Chondrocyte (in vitro differentiated cells): ENCODE measurements around the gene LEPR. TPM values are rescaled to one million over a fixed set of nuclear protein-coding genes. Genes with fewer than 3 reads are reported as not detected.
"Not testable (repeated sequence)": the region's sequence is repeated elsewhere in the genome, so short reads cannot be mapped to it uniquely, and the experiment has no call there.

Experiments
- DNase-seq: peaks from one replicate; pipeline ENCODE4 v3.0.0; 2021; ENCODE audit warnings: mixed read lengths, low spot score
- H3K27ac Mint-ChIP-seq: one replicate; pipeline ENCODE4 v1.8.0; 2021; ENCODE audit warnings: mild to moderate bottlenecking, moderate library complexity, mixed read lengths; ENCODE audit not compliant: unreplicated experiment
- H3K27me3 Mint-ChIP-seq: 2 replicates; pipeline ENCODE4 v1.8.0; 2021; ENCODE audit warnings: low read depth, mixed read lengths
- H3K36me3 Mint-ChIP-seq: 2 replicates; pipeline ENCODE4 v1.8.0; 2021; ENCODE audit warnings: low read depth, mixed read lengths
- H3K4me1 Mint-ChIP-seq: 2 replicates; pipeline ENCODE4 v1.8.0; 2021; ENCODE audit warnings: low read depth, mild to moderate bottlenecking, mixed read lengths
- H3K4me3 Mint-ChIP-seq: one replicate; pipeline ENCODE4 v1.8.0; 2021; ENCODE audit warnings: mild to moderate bottlenecking, moderate library complexity, mixed read lengths; ENCODE audit not compliant: unreplicated experiment
- H3K9me3 Mint-ChIP-seq: 2 replicates; pipeline ENCODE4 v1.8.0; 2021; ENCODE audit warnings: low read depth, mixed read lengths
- total RNA-seq: library from RNA; stranded (reverse); gene quantifications from 3 replicates; pipeline ENCODE4 v1.2.1, GENCODE V29; 2021
- TF ChIP-seq, protein P1 (sequence below): fragments of 200-600 bp; sonication (generic); IDR thresholded peaks from 2 replicates; pipeline ENCODE4 v1.5.0; 2021; ENCODE audit warnings: antibody characterized with exemption, mild to moderate bottlenecking, moderate library complexity

Gene LEPR
- total RNA-seq, 1 donor from 2014 or later, result 5.8 TPM

DNA sequence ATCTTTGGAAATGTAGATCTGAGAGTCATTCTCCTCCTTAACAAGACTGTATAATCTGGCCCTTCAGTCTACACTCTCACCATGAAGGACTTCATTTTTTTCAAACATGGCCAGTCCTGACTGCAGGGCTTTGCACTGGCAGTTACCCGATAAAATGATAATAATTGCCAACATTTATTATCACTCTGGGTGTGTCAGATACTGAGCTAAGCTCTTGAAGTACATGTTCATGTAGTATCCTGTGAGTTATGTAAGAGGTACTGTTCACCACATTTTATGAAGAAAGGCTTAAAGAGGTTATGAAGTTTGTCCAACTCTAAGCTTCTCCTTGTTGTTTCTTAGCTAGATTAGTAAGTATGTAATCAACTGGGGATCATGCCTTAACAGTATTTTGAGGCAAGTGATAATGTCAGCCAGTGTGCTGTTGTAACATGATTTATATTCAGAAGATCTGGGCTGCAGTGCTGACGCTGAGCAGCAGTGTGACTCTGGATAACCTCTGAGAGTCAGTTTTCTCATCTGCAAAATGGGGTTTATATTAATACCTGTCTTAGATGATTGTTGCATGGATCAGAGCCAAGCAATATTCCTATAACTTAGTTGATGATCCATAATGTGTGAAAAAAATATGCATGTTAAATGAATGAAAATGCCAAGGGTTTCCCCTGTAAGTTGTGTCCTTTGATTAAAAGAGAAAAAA, 42.1 kb upstream of the LEPR start:
- no peaks in the 10 kb centered on the region for H3K27me3 Mint-ChIP-seq
- no peak overlapping the region for H3K27ac Mint-ChIP-seq
- H3K4me3 Mint-ChIP-seq, result no peak overlapping the region
- peaks cover 6% of the 10 kb centered on the region for H3K4me1 Mint-ChIP-seq
- no peaks in the 10 kb centered on the region for H3K9me3 Mint-ChIP-seq
- TF ChIP-seq, protein P1, sequence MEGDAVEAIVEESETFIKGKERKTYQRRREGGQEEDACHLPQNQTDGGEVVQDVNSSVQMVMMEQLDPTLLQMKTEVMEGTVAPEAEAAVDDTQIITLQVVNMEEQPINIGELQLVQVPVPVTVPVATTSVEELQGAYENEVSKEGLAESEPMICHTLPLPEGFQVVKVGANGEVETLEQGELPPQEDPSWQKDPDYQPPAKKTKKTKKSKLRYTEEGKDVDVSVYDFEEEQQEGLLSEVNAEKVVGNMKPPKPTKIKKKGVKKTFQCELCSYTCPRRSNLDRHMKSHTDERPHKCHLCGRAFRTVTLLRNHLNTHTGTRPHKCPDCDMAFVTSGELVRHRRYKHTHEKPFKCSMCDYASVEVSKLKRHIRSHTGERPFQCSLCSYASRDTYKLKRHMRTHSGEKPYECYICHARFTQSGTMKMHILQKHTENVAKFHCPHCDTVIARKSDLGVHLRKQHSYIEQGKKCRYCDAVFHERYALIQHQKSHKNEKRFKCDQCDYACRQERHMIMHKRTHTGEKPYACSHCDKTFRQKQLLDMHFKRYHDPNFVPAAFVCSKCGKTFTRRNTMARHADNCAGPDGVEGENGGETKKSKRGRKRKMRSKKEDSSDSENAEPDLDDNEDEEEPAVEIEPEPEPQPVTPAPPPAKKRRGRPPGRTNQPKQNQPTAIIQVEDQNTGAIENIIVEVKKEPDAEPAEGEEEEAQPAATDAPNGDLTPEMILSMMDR, result no peak
- peaks cover 14% of the 10 kb centered on the region for H3K36me3 Mint-ChIP-seq
- DNase-seq, result no peak

DNA sequence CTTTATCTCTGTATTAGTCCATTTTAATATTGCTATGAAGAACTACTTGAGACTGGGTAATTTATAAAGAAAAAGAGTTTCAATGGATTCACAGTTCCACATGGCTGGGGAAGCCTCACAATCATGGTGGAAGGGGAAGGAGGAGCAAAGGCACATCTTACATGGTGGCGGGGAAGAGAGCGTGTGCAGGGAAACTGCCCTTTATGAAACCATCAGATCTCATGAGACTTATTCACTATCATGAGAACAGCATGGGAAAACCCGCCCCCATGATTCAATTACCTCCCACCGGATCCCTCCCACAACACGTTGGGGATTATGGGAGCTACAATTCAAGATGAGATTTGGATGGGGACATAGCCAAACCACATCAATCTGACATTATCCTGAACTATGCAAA, 36.0 kb upstream of the LEPR start:
- not testable (repeated sequence) for H3K27ac Mint-ChIP-seq, H3K4me3 Mint-ChIP-seq, DNase-seq, H3K27me3 Mint-ChIP-seq, H3K4me1 Mint-ChIP-seq, H3K9me3 Mint-ChIP-seq
- peaks cover 25% of the 10 kb centered on the region for H3K36me3 Mint-ChIP-seq

GRCh38 chr1:65386439-65386838, 34.0 kb upstream of the LEPR start:
- Mint-ChIP-seq H3K27ac (no peak overlapping the region), H3K9me3 (no peaks in the 10 kb centered on the region), H3K36me3 (peaks cover 29% of the 10 kb centered on the region), H3K27me3 (no peaks in the 10 kb centered on the region), H3K4me1 (peaks cover 3% of the 10 kb centered on the region), H3K4me3 (no peak overlapping the region)
- DNase-seq, result no peak
- TF ChIP-seq, protein P1, result no peak

GRCh38 chr1:65387821-65388220, 32.6 kb upstream of the LEPR start:
- H3K27me3 Mint-ChIP-seq, result no peaks in the 10 kb centered on the region
- DNase-seq, result no peak
- no peaks in the 10 kb centered on the region for H3K9me3 Mint-ChIP-seq
- no peak overlapping the region for H3K4me3 Mint-ChIP-seq
- no peak overlapping the region for H3K27ac Mint-ChIP-seq
- peaks cover 7% of the 10 kb centered on the region for H3K4me1 Mint-ChIP-seq
- TF ChIP-seq, protein P1, result no peak
- peaks cover 25% of the 10 kb centered on the region for H3K36me3 Mint-ChIP-seq

GRCh38 chr1:65388908-65389695, 31.4 kb upstream of the LEPR start:
- H3K4me1 Mint-ChIP-seq, result peaks cover 12% of the 10 kb centered on the region
- H3K9me3 Mint-ChIP-seq, result no peaks in the 10 kb centered on the region
- H3K4me3 Mint-ChIP-seq, result no peak overlapping the region
- H3K27ac Mint-ChIP-seq, result no peak overlapping the region
- no peak for DNase-seq
- peaks cover 25% of the 10 kb centered on the region for H3K36me3 Mint-ChIP-seq
- TF ChIP-seq, protein P1, result no peak
- H3K27me3 Mint-ChIP-seq, result no peaks in the 10 kb centered on the region
